GDM1 (cell line): ENCODE data around the gene MUL1.

Source experiments
- DNase-seq: peaks from one replicate; lab custom pipeline; 2025; lab: John Stamatoyannopoulos, UW

MUL1 gene

GRCh38 chr1:20485527-20486456 is 22.2 kb downstream of the MUL1 start, which contains the start of gene CAMK2N1:
TSS of gene CAMK2N1 (minus strand) at chr1:20486210. CDS start at chr1:20485379, 831 bp downstream.
- no peak for DNase-seq

GRCh38 chr1:20484519-20485462 is 23.2 kb downstream of the MUL1 start:
- no peak for DNase-seq

GRCh38 chr1:20483833-20484518 is 24.0 kb downstream of the MUL1 start:
- no peak for DNase-seq

GRCh38 chr1:20483098-20483832 is 24.7 kb downstream of the MUL1 start:
- DNase-seq: no peak

GRCh38 chr1:20481643-20482498 is 26.1 kb downstream of the MUL1 start:
- no peak for DNase-seq

- DNase-seq: no peak
Measured at GRCh38 chr1:20480951-20481617, 26.9 kb downstream of the MUL1 start.

GRCh38 chr1:20480243-20480944 is 27.6 kb downstream of the MUL1 start:
- no peak for DNase-seq

GRCh38 chr1:20479840-20480239 is 28.1 kb downstream of the MUL1 start:
- no peak for DNase-seq

- DNase-seq: no peak
Measured at GRCh38 chr1:20478057-20478635, 29.8 kb downstream of the MUL1 start.

- no peak for DNase-seq
Measured at GRCh38 chr1:20477348-20478056, 30.4 kb downstream of the MUL1 start.

- DNase-seq: no peak
Measured at GRCh38 chr1:20476265-20477038, 31.5 kb downstream of the MUL1 start.

- no peak for DNase-seq
Measured at GRCh38 chr1:20474996-20475395, 33.0 kb downstream of the MUL1 start.

- DNase-seq: no peak
Measured at GRCh38 chr1:20474333-20474975, 33.5 kb downstream of the MUL1 start.

- DNase-seq: no peak
Measured at GRCh38 chr1:20473894-20474293, 34.1 kb downstream of the MUL1 start.

GRCh38 chr1:20472860-20473711 is 34.9 kb downstream of the MUL1 start:
- DNase-seq: no peak

GRCh38 chr1:20472121-20472520 is 35.8 kb downstream of the MUL1 start:
- DNase-seq: no peak
